ENCODE measurements around the gene SNUPN. TPM values are rescaled to one million over a fixed set of nuclear protein-coding genes. Genes with fewer than 3 reads are reported as not detected.
A peak's percentile ranks its signal among the peaks of the same experiment; 100 is the strongest.

The SNUPN gene
- total RNA-seq, 4 donors from 2014 or later, result 16.3 to 35.1 (median 23.7) TPM

GRCh38 chr15:75631935-75632334, 6.4 kb upstream of the SNUPN start:
- Histone ChIP-seq H3K27ac (no peak overlapping the region), H3K9me3 (no peaks in the 10 kb centered on the region), H3K36me3 (peaks cover 0 to 2% (median 0%) of the 10 kb centered on the region in 3 donors), H3K4me1 (peaks cover 0 to 18% (median 1%) of the 10 kb centered on the region in 4 donors), H3K4me3 (no peak overlapping the region), H3K27me3 (no peaks in the 10 kb centered on the region)
- TF ChIP-seq POLR2A (IDR thresholded peaks at IDR 0.05) (no peak), EP300 (IDR thresholded peaks at IDR 0.05) (no peak), CTCF (IDR thresholded peaks at IDR 0.05) (no peak)
- no peak for DNase-seq (ENCODE audit: low spot score in 2 of 2)

- DNase-seq (ENCODE audit: low spot score in 2 of 2), result no peak
- no peaks in the 10 kb centered on the region for H3K27me3 ChIP-seq
- H3K27ac ChIP-seq, result peak overlapping the region in 3 of 4 donors; percentile 26 to 79 (median 26)
- peaks cover 0 to 55% (median 24%) of the 10 kb centered on the region in 4 donors for H3K4me1 ChIP-seq
- no peak for TF ChIP-seq POLR2A (IDR thresholded peaks at IDR 0.05)
- TF ChIP-seq CTCF (IDR thresholded peaks at IDR 0.05), result no peak
- no peak for TF ChIP-seq EP300 (IDR thresholded peaks at IDR 0.05)
- peaks cover 0 to 22% (median 0%) of the 10 kb centered on the region in 3 donors for H3K36me3 ChIP-seq
- no peak overlapping the region for H3K4me3 ChIP-seq
- H3K9me3 ChIP-seq, result no peaks in the 10 kb centered on the region
- 71 to 73% methylated on average over 2 of the region's 2 CpGs for WGBS, 2 donors
These were observed 3.0 kb downstream of the SNUPN start for GRCh38 chr15:75622505-75622904.

- peak; percentile 80 to 87 for DNase-seq (ENCODE audit: low spot score in 2 of 2)
- WGBS, 2 donors, result 9 to 15% methylated on average over 7 of the region's 7 CpGs
- Histone ChIP-seq H3K27me3 (no peaks in the 10 kb centered on the region), H3K9me3 (no peaks in the 10 kb centered on the region), H3K4me3 (peak overlapping the region in 1 of 4 donors; percentile 34), H3K36me3 (peaks cover 0 to 38% (median 11%) of the 10 kb centered on the region in 3 donors), H3K4me1 (peaks cover 0 to 49% (median 21%) of the 10 kb centered on the region in 4 donors), H3K27ac (peak overlapping the region; percentile 55 to 85 (median 73))
- TF ChIP-seq CTCF (IDR thresholded peaks at IDR 0.05) (peak in 4 of 5 experiments; percentile 24 to 59 (median 44)), POLR2A (IDR thresholded peaks at IDR 0.05) (no peak), EP300 (IDR thresholded peaks at IDR 0.05) (peak in 1 of 2 donors; percentile 75)
These were observed 4.6 kb downstream of the SNUPN start for GRCh38 chr15:75620841-75621391.

- Histone ChIP-seq H3K36me3 (peaks cover 0 to 44% (median 11%) of the 10 kb centered on the region in 3 donors), H3K27me3 (no peaks in the 10 kb centered on the region), H3K4me3 (peak overlapping the region in 1 of 4 donors; percentile 34), H3K4me1 (peaks cover 0 to 48% (median 21%) of the 10 kb centered on the region in 4 donors), H3K9me3 (no peaks in the 10 kb centered on the region), H3K27ac (peak overlapping the region; percentile 55 to 85 (median 73))
- WGBS, 2 donors, result 20 to 25% methylated on average over 4 of the region's 4 CpGs
- DNase-seq (ENCODE audit: low spot score in 2 of 2), result peak; percentile 29 to 50
- TF ChIP-seq POLR2A (IDR thresholded peaks at IDR 0.05) (no peak), CTCF (IDR thresholded peaks at IDR 0.05) (no peak), EP300 (IDR thresholded peaks at IDR 0.05) (no peak)
These were observed 5.3 kb downstream of the SNUPN start for GRCh38 chr15:75620058-75620820.

- no peak for DNase-seq (ENCODE audit: low spot score in 2 of 2)
- no peaks in the 10 kb centered on the region for H3K27me3 ChIP-seq
- no peaks in the 10 kb centered on the region for H3K9me3 ChIP-seq
- no peak overlapping the region for H3K27ac ChIP-seq
- peaks cover 0 to 79% (median 11%) of the 10 kb centered on the region in 3 donors for H3K36me3 ChIP-seq
- peaks cover 0 to 33% (median 19%) of the 10 kb centered on the region in 4 donors for H3K4me1 ChIP-seq
- H3K4me3 ChIP-seq, result no peak overlapping the region
- TF ChIP-seq CTCF (IDR thresholded peaks at IDR 0.05) (no peak), EP300 (IDR thresholded peaks at IDR 0.05) (no peak), POLR2A (IDR thresholded peaks at IDR 0.05) (no peak)
These were observed 8.8 kb downstream of the SNUPN start for GRCh38 chr15:75616766-75617165.

Measured in tibial nerve (tissue), 4 donors.